Right ventricle myocardium superior (tissue), 1 donor: Measurements from ENCODE around the gene IFTAP. TPM values are rescaled to one million over a fixed set of nuclear protein-coding genes. Genes with fewer than 3 reads are reported as not detected.
A peak's percentile ranks its signal among the peaks of the same experiment; 100 is the strongest.
"Not testable (repeated sequence)": the region's sequence is repeated elsewhere in the genome, so short reads cannot be mapped to it uniquely, and the experiment has no call there.

ENCODE experiments used
- ATAC-seq: fragments of 200-7000 bp; cut with Tn5 transposase; one replicate; pipeline ENCODE4 v1.9.1; 2020; ENCODE audit warnings: mild to moderate bottlenecking; ENCODE audit not compliant: poor library complexity
- DNase-seq: peaks from one replicate; pipeline ENCODE4 v3.0.0-alpha.2; 2020
- intact Hi-C: fragments of 100-400 bp; cut with DNase I; formaldehyde crosslinking; loops from one replicate; pipeline ENCODE4 v1.11.2; 2022
- total RNA-seq: library from RNA; stranded (reverse); fragmentation: NEBNext Ultra II Directional; extraction: Animal tissue kit (Norgen Biotek cat#: 25700); gene quantifications from one replicate; pipeline ENCODE4 v1.2.1, GENCODE V29; 2021
- donor health status: DM: no; HTN: yes; CAD: no; lungs with severe emphysema.

IFTAP gene
- total RNA-seq, 1 donor from 2014 or later = 37.7 TPM

GRCh38 chr11:36627006-36627405 lies 32.7 kb downstream of the IFTAP start:
- no peak for ATAC-seq
- intact Hi-C loops = no loop called here
- no peak for DNase-seq

GRCh38 chr11:36627471-36627870 lies 33.2 kb downstream of the IFTAP start:
- intact Hi-C loops = no loop called here
- no peak for ATAC-seq
- no peak for DNase-seq

DNA sequence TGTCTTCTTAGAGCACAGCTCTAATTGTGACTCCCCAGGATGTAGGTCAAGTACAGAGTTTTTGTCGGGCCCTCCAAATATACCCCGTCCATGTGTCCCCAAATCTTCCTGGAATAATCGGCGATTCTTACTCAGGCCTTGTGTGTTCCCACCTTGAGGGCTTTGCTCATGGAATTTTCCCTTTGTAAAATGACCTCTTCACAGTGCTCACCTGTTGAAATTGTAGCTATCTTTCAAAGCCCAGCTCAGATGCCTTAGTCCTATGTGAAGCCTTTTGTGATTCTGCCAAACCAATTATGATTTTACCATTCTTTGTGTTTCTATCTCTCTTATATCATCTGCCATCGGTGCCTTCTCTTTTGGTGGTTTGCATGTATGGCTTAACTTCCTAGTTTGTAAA lies 33.8 kb downstream of the IFTAP start:
- DNase-seq (no peak), ATAC-seq (no peak)
- intact Hi-C loops = no loop called here

DNA sequence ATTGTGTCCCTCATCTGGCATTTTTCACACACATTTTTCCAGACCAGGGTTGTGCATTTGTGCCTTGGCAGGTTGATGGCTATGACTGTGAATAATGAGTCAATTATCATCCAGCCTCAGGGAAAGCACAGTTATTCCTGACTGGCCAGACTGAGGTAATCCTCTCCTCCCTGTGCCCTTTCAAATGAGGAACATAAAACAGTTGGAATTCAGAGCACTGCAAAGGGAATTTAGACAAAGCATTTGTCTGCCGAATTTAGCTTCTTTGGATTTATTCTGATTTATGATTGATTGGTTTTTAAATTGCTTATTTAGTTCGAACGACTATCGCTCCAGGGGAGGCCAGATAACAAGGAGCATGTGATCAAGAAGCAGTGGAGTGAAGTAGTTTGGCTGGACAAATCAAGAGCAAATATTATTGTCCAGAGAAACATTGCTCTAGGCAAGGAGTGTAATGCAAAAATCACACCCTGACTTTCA lies 34.5 kb downstream of the IFTAP start:
- ATAC-seq (no peak), DNase-seq (no peak)
- intact Hi-C loops = no loop called here

DNA sequence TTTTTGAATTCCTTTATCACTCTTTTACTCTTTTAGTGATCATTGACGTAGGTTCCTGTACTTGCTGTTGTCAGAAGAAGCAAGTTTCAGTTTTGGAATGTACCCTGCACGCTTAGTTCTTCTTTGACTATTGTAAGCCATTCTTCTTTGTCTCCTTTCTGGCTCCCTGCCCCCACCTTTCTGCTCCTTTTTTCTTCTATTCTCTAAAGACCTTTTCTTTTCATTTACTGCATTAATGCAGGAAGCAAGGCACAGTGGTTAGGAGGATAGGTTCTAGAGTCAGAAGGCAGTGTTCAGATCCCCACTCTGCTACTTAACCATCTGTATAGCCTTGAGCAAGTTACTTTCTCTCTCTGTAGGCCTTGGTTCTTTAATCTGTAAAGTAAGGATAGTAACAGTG lies 37.5 kb downstream of the IFTAP start:
- ATAC-seq = no peak
- intact Hi-C loops = no loop called here
- DNase-seq = no peak

- ATAC-seq = no peak
- intact Hi-C loops = no loop called here
- DNase-seq = no peak
Observed at GRCh38 chr11:36635066-36635862, 41.0 kb downstream of the IFTAP start.

DNA sequence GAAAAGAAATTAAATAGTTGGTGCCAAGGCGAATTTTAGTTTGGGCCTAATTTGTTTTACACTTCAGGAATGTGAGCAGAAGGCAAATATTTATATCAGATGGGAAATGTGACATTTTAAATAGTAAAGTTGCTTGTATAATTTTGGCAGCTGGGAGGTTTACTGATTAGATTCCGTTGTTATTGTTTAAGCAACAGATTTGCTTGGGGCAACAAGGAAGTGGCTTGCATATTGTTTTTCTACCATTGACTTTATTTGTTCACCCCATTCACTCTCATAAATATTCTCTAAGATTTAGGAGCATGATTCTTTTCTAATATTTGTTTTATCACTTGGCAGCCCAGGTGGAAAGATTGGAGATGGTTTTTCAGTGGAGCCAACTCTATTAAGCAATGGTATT lies 44.3 kb downstream of the IFTAP start:
- DNase-seq (no peak), ATAC-seq (no peak)
- intact Hi-C loops = no loop called here

- no peak for DNase-seq
- intact Hi-C loops = no loop called here
- ATAC-seq = no peak
Observed at GRCh38 chr11:36657610-36658267, 63.4 kb downstream of the IFTAP start.

DNA sequence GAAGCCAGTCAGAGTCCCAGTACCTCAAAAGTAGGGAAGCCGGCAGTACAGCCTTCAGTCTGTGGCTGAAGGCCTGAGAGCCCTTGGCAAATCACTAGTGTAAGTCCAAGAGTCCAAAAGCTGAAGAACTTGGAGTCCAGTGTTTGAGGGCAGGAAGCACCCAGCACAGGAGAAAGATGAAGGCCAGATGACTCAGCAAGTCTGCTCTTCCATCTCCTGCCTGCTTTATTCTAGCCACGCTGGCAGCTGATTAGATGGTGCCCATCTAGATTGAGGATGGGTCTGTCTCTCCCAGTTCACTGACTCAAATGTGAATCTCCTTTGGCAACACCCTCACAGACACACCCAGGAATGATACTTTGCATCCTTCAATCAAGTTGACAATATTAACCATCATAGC lies 67.1 kb downstream of the IFTAP start:
- intact Hi-C loops, DNase-seq, ATAC-seq: not testable (repeated sequence)

GRCh38 chr11:36672815-36673450 lies 78.6 kb downstream of the IFTAP start:
- DNase-seq (no peak), ATAC-seq (peak; percentile 49)
- intact Hi-C loops = loop anchor here (5.0 kb wide), 1 partner anchor 111 kb away; no protein-coding TSS in a partner anchor

- intact Hi-C loops, ATAC-seq, DNase-seq: not testable (repeated sequence)
Observed at GRCh38 chr11:36679547-36679946, 85.2 kb downstream of the IFTAP start.

DNA sequence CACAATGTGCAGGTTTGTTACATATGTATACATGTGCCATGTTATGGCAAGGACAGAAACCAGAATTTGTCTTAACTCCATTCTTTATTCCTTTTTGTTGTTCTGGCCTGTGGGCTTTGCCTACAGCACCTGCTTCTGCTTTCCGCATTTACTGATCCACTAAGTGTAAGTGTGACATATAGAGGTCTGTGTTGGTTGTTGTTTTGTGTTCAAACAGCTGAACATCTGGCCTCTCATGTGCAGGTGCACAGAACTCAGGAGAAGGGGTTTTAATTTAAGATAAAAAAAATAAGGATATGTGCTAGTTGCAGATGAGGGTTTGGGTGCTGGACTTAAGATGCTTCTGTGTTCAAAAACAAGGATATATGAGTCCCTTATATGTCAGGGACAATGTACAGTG lies 89.5 kb downstream of the IFTAP start:
- DNase-seq = no peak
- intact Hi-C loops = no loop called here
- ATAC-seq = no peak

DNA sequence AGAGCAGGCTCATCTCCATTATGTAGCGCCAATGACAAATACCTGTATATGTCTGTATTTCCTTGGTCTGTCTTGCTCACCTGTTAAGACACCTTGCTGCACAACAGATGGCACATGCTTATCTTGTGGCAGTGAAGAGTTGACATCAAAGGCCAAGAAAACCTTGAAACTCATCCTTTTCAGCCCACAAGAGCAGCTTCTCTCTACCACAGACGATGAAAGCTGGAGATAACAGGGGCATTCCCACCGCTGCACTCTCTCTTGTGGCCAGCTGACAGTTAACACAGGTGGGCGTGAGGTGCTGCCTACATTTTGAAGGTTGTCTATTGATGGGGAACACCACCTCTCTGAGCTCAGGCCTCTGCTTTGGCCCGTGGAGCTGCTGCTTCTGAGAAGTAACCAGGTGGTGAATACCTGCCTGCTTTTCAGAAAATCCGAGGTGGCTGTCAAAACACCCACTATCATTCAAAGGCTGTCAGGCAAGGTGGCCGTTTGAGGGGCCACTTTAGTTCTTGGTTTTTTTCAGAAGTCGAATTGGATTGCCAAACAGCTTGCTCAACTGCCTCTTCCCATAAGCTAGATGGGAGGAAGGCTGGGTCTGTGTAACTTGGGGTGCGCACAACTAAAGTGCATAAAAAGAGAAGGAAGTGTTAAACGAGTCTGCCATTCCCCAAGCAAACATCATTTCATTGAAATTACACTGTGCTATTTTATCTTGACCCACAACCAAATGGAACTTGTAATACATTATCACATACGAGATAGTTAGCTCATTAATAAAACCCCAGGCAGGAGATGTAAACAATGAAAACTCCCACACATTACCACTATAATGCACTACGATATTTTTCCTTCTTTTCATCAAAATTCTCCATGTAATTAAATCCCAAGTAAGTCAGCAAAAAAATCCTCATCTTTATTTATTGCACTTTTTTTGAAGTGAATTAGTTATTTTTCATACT lies 90.8 kb downstream of the IFTAP start:
- intact Hi-C loops = no loop called here
- ATAC-seq (no peak), DNase-seq (no peak)

DNA sequence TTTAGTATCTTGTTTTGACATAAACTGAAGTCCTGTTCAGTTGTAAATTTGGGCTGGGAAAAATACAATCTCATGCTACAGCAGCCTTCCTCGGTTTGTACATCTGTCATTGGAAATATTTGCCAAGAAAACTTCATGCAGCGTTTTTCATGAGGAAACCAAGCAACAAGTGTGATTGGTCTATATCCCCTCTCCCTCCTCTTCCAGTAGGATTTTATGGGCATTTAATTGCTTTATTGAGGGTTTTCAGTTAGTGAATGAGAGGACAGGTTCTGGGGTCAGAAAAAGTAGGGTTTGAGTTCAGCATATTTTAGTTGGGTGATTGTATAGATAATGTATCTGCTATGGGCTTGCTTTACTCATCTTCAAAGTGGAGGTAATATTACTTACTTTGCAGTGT lies 93.8 kb downstream of the IFTAP start:
- intact Hi-C loops = no loop called here
- ATAC-seq = no peak

GRCh38 chr11:36688571-36689291 lies 94.4 kb downstream of the IFTAP start:
- no peak for DNase-seq
- intact Hi-C loops = no loop called here
- ATAC-seq = no peak

More for the DNA sequence above, 93.8 kb downstream of the IFTAP start:
- DNase-seq = no peak

DNA sequence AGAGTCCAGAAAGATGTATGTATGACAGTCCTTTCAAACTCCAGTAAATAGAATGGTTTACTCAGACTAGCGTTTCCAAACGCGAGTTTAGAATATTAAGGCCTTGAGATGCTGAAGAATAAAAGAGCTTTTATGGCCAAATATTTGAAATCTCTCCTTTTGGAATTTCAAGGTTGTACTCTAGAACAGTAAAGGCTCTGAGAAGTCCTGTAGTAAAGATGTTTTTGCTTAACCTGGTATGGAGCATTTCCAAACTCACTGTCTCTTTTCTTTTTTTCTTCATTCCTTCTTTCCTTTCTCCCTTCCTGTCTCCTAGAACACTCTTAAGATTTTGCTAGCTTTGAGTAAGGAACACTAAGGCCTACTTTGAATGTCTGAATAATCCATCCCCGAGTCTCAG lies 95.1 kb downstream of the IFTAP start:
- intact Hi-C loops = no loop called here
- DNase-seq (no peak), ATAC-seq (no peak)

DNA sequence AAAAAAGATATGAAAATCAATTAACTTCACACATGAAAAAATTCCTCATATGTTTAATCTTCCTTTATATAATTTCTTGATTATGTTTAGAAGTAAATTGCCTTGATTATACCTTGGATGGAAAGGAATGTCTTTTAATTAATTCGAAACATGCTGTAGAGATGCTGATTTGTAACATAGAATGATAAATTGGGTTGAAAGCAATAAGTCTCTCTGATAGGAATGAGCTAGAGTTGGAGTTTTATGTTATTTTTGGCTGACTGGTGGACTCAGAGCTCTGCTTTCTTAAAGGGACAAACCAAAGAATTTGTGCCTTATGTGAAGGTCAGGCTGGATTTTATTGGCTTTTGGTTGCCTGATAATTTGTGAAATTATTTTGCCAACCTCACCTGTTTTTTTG lies 98.4 kb downstream of the IFTAP start:
- DNase-seq (no peak), ATAC-seq (no peak)
- intact Hi-C loops = no loop called here
